Heart right ventricle (tissue), 16 donors: Measurements from ENCODE around the gene BECN2. TPM values are rescaled to one million over a fixed set of nuclear protein-coding genes. Genes with fewer than 3 reads are reported as not detected.

Source experiments
- ATAC-seq, 8 donors: fragments of 200-7000 bp; cut with Tn5 transposase; one replicate each; pipeline ENCODE4 v1.9.1; 2020; ENCODE audit warnings: mild to moderate bottlenecking in 8 of 8, moderate library complexity in 8 of 8, moderate number of reproducible peaks in 1 of 8
- DNase-seq, 2 donors: peaks; one replicate each; pipeline ENCODE4 v3.0.0-alpha.2; 2020
- H3K27ac ChIP-seq, 10 donors: fragments of 200-600 bp; sonication (generic) in 2 of 10; one replicate each; pipeline versions ENCODE4 v1.5.0 to v1.8.0; 2020 to 2022; ENCODE audit warnings: mild to moderate bottlenecking in 3 of 10
- H3K27me3 ChIP-seq, 7 donors: fragments of 200-600 bp; one replicate each; pipeline ENCODE4 v1.8.0; 2021 to 2022; ENCODE audit warnings: mild to moderate bottlenecking in 2 of 7
- H3K36me3 ChIP-seq, 9 donors: fragments of 200-600 bp; sonication (generic) in 1 of 9; one replicate each; pipeline versions ENCODE4 v1.5.0 to v1.8.0; 2020 to 2022; ENCODE audit warnings: mild to moderate bottlenecking in 2 of 9
- H3K4me1 ChIP-seq, 9 donors: fragments of 200-600 bp; sonication (generic) in 1 of 9; one replicate each; pipeline versions ENCODE4 v1.5.0 to v1.8.0; 2020 to 2022; ENCODE audit warnings: mild to moderate bottlenecking in 4 of 9
- H3K4me3 ChIP-seq, 10 donors: fragments of 200-600 bp; sonication (generic) in 2 of 10; one replicate each; pipeline versions ENCODE4 v1.5.0 to v1.8.0; 2020 to 2022; ENCODE audit warnings: mild to moderate bottlenecking in 7 of 10, moderate library complexity in 2 of 10
- H3K9me3 ChIP-seq, 11 donors: fragments of 200-600 bp in 10 of 11; sonication (generic) in 2 of 11; one replicate each; pipeline versions ENCODE4 v1.5.0 to v1.8.0; 2013 to 2022; ENCODE audit warnings: mild to moderate bottlenecking in 2 of 11, control low read depth in 1 of 11, moderate library complexity in 1 of 11
- CTCF ChIP-seq, 9 donors: fragments of 200-600 bp; sonication (generic) in 2 of 9; IDR thresholded peaks; one replicate each; pipeline versions ENCODE4 v1.5.0 to v1.8.0; 2021 to 2022; ENCODE audit warnings: antibody characterized with exemption in 9 of 9, mild to moderate bottlenecking in 5 of 9, moderate library complexity in 1 of 9
- WGBS, 2 donors: extraction: QIAGEN DNeasy Blood & Tissue Kit; methylation state at CpG; one replicate each; pipeline ENCODE4 v1.1.7; 2013; ENCODE audit warnings: inconsistent platforms in 1 of 2; 5-methylcytosine and 5-hydroxymethylcytosine counted together
- intact Hi-C, 10 donors: fragments of 100-400 bp; cut with DNase I; formaldehyde crosslinking; loops; one replicate each; pipeline versions ENCODE4 v1.11.1 to v1.14.2; 2022
- polyA plus RNA-seq, 2 donors: library from polyadenylated mRNA; stranded (reverse); fragments of 200-250 nt; gene quantifications; one replicate each; pipeline ENCODE4 v1.2.3, GENCODE V29; 2013
- total RNA-seq, 10 donors: library from RNA; stranded (reverse); fragmentation: NEBNext Ultra II Directional in 3 of 10; extraction: Animal tissue kit (Norgen Biotek cat#: 25700) in 3 of 10; gene quantifications; one replicate each; pipeline versions ENCODE4 v1.2.1 to v1.2.4, GENCODE V29; 2021 to 2023
- donor health status: Arrhythmogenic right ventricular cardiomyopathy.
- donor health status: ischemic (EF 13 %, LVEDD 7.1; RV severe dilation, severe dysfunction).
- donor health status: healthy with polysubstance abuse.
- donor health status: DM: no; HTN: yes; CAD: no.
- donor health status: DM: no; HTN: no; CAD: no.
- donor health status: ischemic (EF 25% LVEDD 6.9; RV normal size, moderate dysfunction).
- donor health status: ischemic (EF 25% LVEDD 5.7; RV mildly dilated, moderate dysfunction).
- donor health status: healthy.
- donor health status: DM: yes; HTN: yes; CAD: no.
- donor health status: Ischemic cardiomyopathy.
- donor health status: ischemic (EF 35%, LVEDD 5.7; RV mildly dilated, moderate dysfunction).
- donor health status: nonischemic (EF 11% LVEDD 7.7; RV severe dilation, severe dysfunction).
- donor health status: DM: yes; HTN: yes; CAD: no.
- donor health status: PGD.
- donor health status: ischemic (EF 29% LVEDD 5.4; RV normal size, mild dysfunction).
- donor health status: nonischemic (EF 23%, LVEDD 6.1; RV moderate dilation, normal function).

The BECN2 gene
- total and polyA plus RNA-seq, 12 donors, result not detected

DNA sequence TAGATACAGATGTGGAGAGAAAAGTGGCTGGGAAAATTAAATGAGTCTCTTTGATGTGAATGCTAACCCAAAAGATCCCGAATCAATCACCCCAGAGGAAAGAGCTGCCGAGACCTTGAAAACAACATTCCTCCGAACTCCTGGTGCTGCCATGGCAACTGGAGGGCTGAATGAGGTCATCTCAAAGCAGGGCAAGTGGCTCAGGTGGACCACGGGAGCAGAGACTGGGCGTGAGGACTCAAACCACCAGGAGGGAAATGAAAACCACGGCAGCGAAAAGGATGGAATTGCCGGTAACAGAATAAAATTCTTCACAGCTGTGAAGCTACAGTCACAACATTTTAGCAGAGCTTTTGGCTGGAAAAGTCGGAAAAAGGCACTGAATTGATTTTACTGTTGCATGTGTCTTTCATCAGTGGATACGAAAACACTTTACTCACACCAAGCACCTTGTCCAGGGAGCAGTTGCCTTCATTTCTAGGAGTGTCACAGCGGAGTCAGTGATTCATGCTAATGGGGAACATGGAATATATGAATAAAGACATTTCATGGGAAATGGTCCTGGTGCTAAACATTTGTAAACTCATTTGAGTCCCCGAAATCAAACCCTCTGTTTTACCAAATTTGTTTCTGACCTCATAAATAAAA is 23.2 kb upstream of the BECN2 start:
- Histone ChIP-seq H3K4me3 (no peak overlapping the region), H3K9me3 (peaks cover 0 to 11% (median 0%) of the 10 kb centered on the region in 11 donors), H3K27me3 (no peaks in the 10 kb centered on the region), H3K27ac (no peak overlapping the region), H3K36me3 (no peaks in the 10 kb centered on the region), H3K4me1 (no peaks in the 10 kb centered on the region)
- TF ChIP-seq CTCF (IDR thresholded peaks at IDR 0.05), result no peak
- intact Hi-C loops, result no loop called here
- 56 to 61% methylated on average over 12 of the region's 12 CpGs for WGBS, 2 donors
- DNase-seq (no peak), ATAC-seq (no peak)

DNA sequence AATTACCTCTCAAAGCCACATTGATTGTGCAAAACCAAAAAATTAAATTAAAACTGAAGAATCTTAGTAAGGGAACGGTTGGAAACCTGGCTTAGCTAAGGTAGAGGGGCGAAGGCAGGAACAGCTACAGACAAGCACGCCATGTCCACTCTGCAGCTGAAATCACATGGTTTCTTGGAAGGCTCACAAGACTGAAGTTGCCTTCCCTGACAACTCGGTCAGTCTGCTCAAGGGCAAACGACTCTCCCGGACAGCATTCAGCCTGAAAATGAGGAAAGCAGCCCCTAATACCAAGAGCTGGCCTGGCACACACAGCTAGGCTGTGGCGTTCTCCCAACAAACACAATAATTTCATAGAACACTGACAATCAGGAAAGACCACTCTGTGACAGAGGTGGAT is 22.7 kb upstream of the BECN2 start:
- intact Hi-C loops, result no loop called here
- no peaks in the 10 kb centered on the region for H3K4me1 ChIP-seq
- ATAC-seq (peak in 1 of 8 donors; percentile 42), DNase-seq (no peak)
- H3K36me3 ChIP-seq, result no peaks in the 10 kb centered on the region
- no peak overlapping the region for H3K4me3 ChIP-seq
- TF ChIP-seq CTCF (IDR thresholded peaks at IDR 0.05), result no peak
- H3K27me3 ChIP-seq, result no peaks in the 10 kb centered on the region
- H3K9me3 ChIP-seq, result peaks cover 0 to 16% (median 0%) of the 10 kb centered on the region in 11 donors
- H3K27ac ChIP-seq, result no peak overlapping the region
- 51 to 67% methylated on average over 7 of the region's 7 CpGs for WGBS, 2 donors

DNA sequence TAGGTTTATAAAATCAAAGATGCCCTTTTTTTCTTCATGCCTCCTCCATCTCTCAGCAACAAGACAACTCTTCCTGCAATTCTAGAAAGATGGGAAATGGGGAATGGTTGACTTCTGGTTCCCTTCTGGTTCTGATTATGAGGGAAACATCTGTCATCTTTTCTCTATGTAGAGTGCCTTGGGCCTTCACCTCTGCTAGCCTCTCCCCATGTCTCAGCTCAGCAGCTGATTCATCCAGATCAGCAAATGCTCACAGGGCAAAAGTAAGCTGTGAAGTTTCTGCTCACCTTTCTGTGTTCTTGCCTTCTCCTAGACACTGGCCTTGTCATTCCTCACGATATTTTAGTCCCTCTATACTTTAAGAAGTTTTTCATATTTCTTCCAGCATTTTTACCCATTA is 17.8 kb upstream of the BECN2 start:
- peaks cover 0 to 4% (median 0%) of the 10 kb centered on the region in 7 donors for H3K27me3 ChIP-seq
- DNase-seq, result no peak
- ATAC-seq, result no peak
- H3K9me3 ChIP-seq, result peaks cover 0 to 16% (median 0%) of the 10 kb centered on the region in 11 donors
- intact Hi-C loops, result no loop called here
- H3K27ac ChIP-seq, result no peak overlapping the region
- 68 to 91% methylated on average over 1 of the region's 1 CpG for WGBS, 2 donors
- TF ChIP-seq CTCF (IDR thresholded peaks at IDR 0.05), result no peak
- H3K4me3 ChIP-seq, result no peak overlapping the region
- no peaks in the 10 kb centered on the region for H3K36me3 ChIP-seq
- H3K4me1 ChIP-seq, result no peaks in the 10 kb centered on the region

- H3K27ac ChIP-seq, result no peak overlapping the region
- peaks cover 0 to 4% (median 0%) of the 10 kb centered on the region in 7 donors for H3K27me3 ChIP-seq
- DNase-seq (no peak), ATAC-seq (no peak)
- WGBS, 2 donors, result 74 to 81% methylated on average over 4 of the region's 4 CpGs
- H3K9me3 ChIP-seq, result peaks cover 0 to 16% (median 0%) of the 10 kb centered on the region in 11 donors
- no peaks in the 10 kb centered on the region for H3K36me3 ChIP-seq
- no peak overlapping the region for H3K4me3 ChIP-seq
- H3K4me1 ChIP-seq, result no peaks in the 10 kb centered on the region
- intact Hi-C loops, result no loop called here
- no peak for TF ChIP-seq CTCF (IDR thresholded peaks at IDR 0.05)
These were observed 14.8 kb upstream of the BECN2 start for GRCh38 chr1:241942738-241943137.
